SW 1271 (cell line): ENCODE measurements around the gene RSF1.
"Not testable (repeated sequence)": the region's sequence is repeated elsewhere in the genome, so short reads cannot be mapped to it uniquely, and the experiment has no call there.

Source experiments
- DNase-seq, 2 experiments: peaks; one replicate each; lab custom pipeline; 2025; lab: John Stamatoyannopoulos, UW

Gene RSF1

GRCh38 chr11:77820565-77821348 lies at the start of gene RSF1, which contains the start of gene AAMDC:
Gene RSF1, minus strand, starts transcription at chr11:77820722. Its CDS starts 8 bp downstream, at chr11:77820714.
Gene AAMDC, plus strand, starts transcription at chr11:77821144. Its CDS starts 21,353 bp downstream, at chr11:77842497.
- DNase-seq = peak; percentile 95 to 98

GRCh38 chr11:77868744-77869143 lies 48.2 kb upstream of the RSF1 start:
- no peak for DNase-seq

GRCh38 chr11:77866336-77866735 lies 45.8 kb upstream of the RSF1 start:
- no peak for DNase-seq

- DNase-seq = no peak
Measured at GRCh38 chr11:77865805-77866204, 45.3 kb upstream of the RSF1 start.

GRCh38 chr11:77861444-77861843 lies 40.9 kb upstream of the RSF1 start:
- DNase-seq = not testable (repeated sequence)

- not testable (repeated sequence) for DNase-seq
Measured at GRCh38 chr11:77857906-77858457, 37.5 kb upstream of the RSF1 start.

GRCh38 chr11:77854838-77855237 lies 34.3 kb upstream of the RSF1 start:
- DNase-seq = no peak

GRCh38 chr11:77851503-77851902 lies 31.0 kb upstream of the RSF1 start:
- no peak for DNase-seq

GRCh38 chr11:77843700-77844099 lies 23.2 kb upstream of the RSF1 start:
- DNase-seq = not testable (repeated sequence)

- DNase-seq = no peak
Measured at GRCh38 chr11:77842441-77843121, 22.1 kb upstream of the RSF1 start.

- no peak for DNase-seq
Measured at GRCh38 chr11:77833302-77833701, 12.8 kb upstream of the RSF1 start.

- no peak for DNase-seq
Measured at GRCh38 chr11:77828926-77829325, 8.4 kb upstream of the RSF1 start.

- no peak for DNase-seq
Measured at GRCh38 chr11:77823775-77824174, 3.3 kb upstream of the RSF1 start.

GRCh38 chr11:77822126-77822525 lies 1.6 kb upstream of the RSF1 start:
- not testable (repeated sequence) for DNase-seq

GRCh38 chr11:77821349-77821851 lies 878 bp upstream of the RSF1 start:
- peak in 1 of 2 experiments; percentile 29 for DNase-seq

GRCh38 chr11:77819921-77820564 lies 479 bp downstream of the RSF1 start:
- peak; percentile 40 to 60 for DNase-seq

GRCh38 chr11:77819411-77819920 lies 1.1 kb downstream of the RSF1 start:
- DNase-seq = peak; percentile 83 to 92

GRCh38 chr11:77815459-77815858 lies 5.1 kb downstream of the RSF1 start:
- DNase-seq = no peak

- no peak for DNase-seq
Measured at GRCh38 chr11:77814848-77815247, 5.7 kb downstream of the RSF1 start.

GRCh38 chr11:77813256-77813655 lies 7.3 kb downstream of the RSF1 start:
- DNase-seq = no peak

GRCh38 chr11:77806993-77807392 lies 13.5 kb downstream of the RSF1 start:
- no peak for DNase-seq

- DNase-seq = no peak
Measured at GRCh38 chr11:77806415-77806814, 14.1 kb downstream of the RSF1 start.
